SK-N-SH (cell line): Measurements from ENCODE around the gene ARHGAP10. TPM values are rescaled to one million over a fixed set of nuclear protein-coding genes. Genes with fewer than 3 reads are reported as not detected.

Source experiments
- CTCF ChIA-PET: fragments of 300-600, 350-600 bp; formaldehyde crosslinking; extraction: SDS; loops from one replicate; lab custom pipeline; 2021; lab: Yijun Ruan, JAX
- POLR2A ChIA-PET: fragments of 350-600 bp; sonication (Branson Sonifier 250); formaldehyde crosslinking; extraction: SDS; loops from one replicate; lab custom pipeline; 2020; ENCODE audit warnings: antibody characterized with exemption, inconsistent platforms; lab: Yijun Ruan, JAX
- DNase-seq: peaks from one replicate; pipeline ENCODE4 v3.0.0; 2012
- H2AFZ ChIP-seq: fragments of 200-600 bp; sonication (generic); 2 replicates; pipeline ENCODE4 v1.8.1; 2016; ENCODE audit warnings: antibody characterized with exemption, mild to moderate bottlenecking, low read depth
- H3F3A ChIP-seq: fragments of 200-600 bp; sonication (generic); replicated peaks from 2 replicates; pipeline ENCODE3; 2016; ENCODE audit warnings: antibody characterized with exemption, mild to moderate bottlenecking; ENCODE audit not compliant: insufficient read depth
- H3K27ac ChIP-seq, 2 experiments: fragments of 200-500 bp in 1 of 2; fragments of 200-600 bp in 1 of 2; sonication (Bioruptor generic) in 1 of 2; sonication (generic), shearing (Covaris generic) in 1 of 2; 2 replicates each; pipeline versions ENCODE4 v1.5.1 to v1.6.1; 2014 to 2016; ENCODE audit warnings: low read depth in 2 of 2, inconsistent platforms in 1 of 2, low read length in 1 of 2, mild to moderate bottlenecking in 1 of 2, mixed read lengths in 1 of 2
- H3K27me3 ChIP-seq: fragments of 200-600 bp; sonication (generic), shearing (Covaris generic); 2 replicates; pipeline ENCODE4 v1.6.1; 2016; ENCODE audit warnings: mixed run types; ENCODE audit not compliant: insufficient read depth
- H3K36me3 ChIP-seq, 2 experiments: fragments of 200-500 bp in 1 of 2; fragments of 200-600 bp in 1 of 2; sonication (Bioruptor generic) in 1 of 2; sonication (generic) in 1 of 2; replicated peaks in 1 of 2; 2 replicates each; pipeline versions ENCODE3 to v1.5.1; 2014 to 2016; ENCODE audit warnings: low read length in 1 of 2, mild to moderate bottlenecking in 1 of 2; ENCODE audit not compliant: insufficient read depth in 2 of 2, control insufficient read depth in 1 of 2
- H3K4me1 ChIP-seq, 2 experiments: fragments of 200-500 bp in 1 of 2; fragments of 200-600 bp in 1 of 2; sonication (Bioruptor generic) in 1 of 2; sonication (generic), shearing (Covaris generic) in 1 of 2; 2 replicates each; pipeline versions ENCODE4 v1.5.1 to v1.6.1; 2014 to 2016; ENCODE audit warnings: low read depth in 1 of 2, low read length in 1 of 2, mixed run types in 1 of 2; ENCODE audit not compliant: insufficient read depth in 2 of 2, control insufficient read depth in 1 of 2
- H3K4me2 ChIP-seq: fragments of 200-600 bp; sonication (generic), shearing (Covaris generic); 2 replicates; pipeline ENCODE4 v1.6.1; 2017; ENCODE audit warnings: mixed run types
- H3K4me3 ChIP-seq, 2 experiments: fragments of 200-500 bp in 1 of 2; fragments of 200-600 bp in 1 of 2; sonication (Bioruptor generic) in 1 of 2; sonication (generic), shearing (Covaris generic) in 1 of 2; 2 replicates each; pipeline versions ENCODE4 v1.5.1 to v1.8.1; 2014 to 2016; ENCODE audit warnings: low read depth in 2 of 2, inconsistent platforms in 1 of 2, low read length in 1 of 2, mild to moderate bottlenecking in 1 of 2, mixed read lengths in 1 of 2, moderate library complexity in 1 of 2
- H3K79me2 ChIP-seq: fragments of 200-600 bp; sonication (generic); 2 replicates; pipeline ENCODE4 v1.8.1; 2017; ENCODE audit warnings: mild to moderate bottlenecking; ENCODE audit not compliant: insufficient read depth
- H3K9ac ChIP-seq: fragments of 200-600 bp; sonication (generic); 2 replicates; pipeline ENCODE4 v1.6.1; 2017; ENCODE audit warnings: mixed run types
- H3K9me2 ChIP-seq: fragments of 200-600 bp; sonication (generic); 2 replicates; pipeline ENCODE4 v1.6.1; 2017; ENCODE audit warnings: mixed run types
- H3K9me3 ChIP-seq: fragments of 200-600 bp; sonication (generic); 2 replicates; pipeline ENCODE4 v1.6.1; 2017; ENCODE audit warnings: mixed run types, mild to moderate bottlenecking, moderate library complexity
- H4K20me1 ChIP-seq: fragments of 200-600 bp; sonication (generic); 2 replicates; pipeline ENCODE4 v1.6.1; 2017; ENCODE audit warnings: mild to moderate bottlenecking, mixed run types; ENCODE audit not compliant: insufficient read depth
- CHD2 ChIP-seq: fragments of 150-350 bp; IDR thresholded peaks from 2 replicates; pipeline ENCODE4 v1.6.1; 2018; ENCODE audit warnings: low read length; ENCODE audit not compliant: partially characterized antibody
- CTCF ChIP-seq: fragments of 200-600 bp; sonication (generic); IDR thresholded peaks from 2 replicates; pipeline ENCODE4 v1.6.1; 2017; ENCODE audit warnings: antibody characterized with exemption, mild to moderate bottlenecking, moderate library complexity
- EP300 ChIP-seq, 2 experiments: IDR thresholded peaks; 2 replicates each; pipeline versions ENCODE4 v1.4.0 to v1.6.1; 2012; ENCODE audit warnings: borderline replicate concordance in 1 of 2, low read depth in 1 of 2, low read length in 1 of 2
- FOSL2 ChIP-seq: IDR thresholded peaks from 2 replicates; pipeline ENCODE4 v1.4.0; 2012; ENCODE audit warnings: low read depth, mild to moderate bottlenecking, moderate library complexity, borderline replicate concordance
- GABPA ChIP-seq: IDR thresholded peaks from 2 replicates; pipeline ENCODE4 v1.4.0; 2012; ENCODE audit warnings: low read depth, mild to moderate bottlenecking
- GATA2 ChIP-seq: sonication (generic); formaldehyde crosslinking; IDR thresholded peaks from 2 replicates; pipeline ENCODE4 v1.5.0; 2020; ENCODE audit warnings: mild to moderate bottlenecking, missing genetic modification reagents
- IRF3 ChIP-seq: fragments of 150-350 bp; IDR thresholded peaks from 2 replicates; pipeline ENCODE4 v1.6.1; 2016; ENCODE audit warnings: mild to moderate bottlenecking, low read depth, low read length
- JUND ChIP-seq: IDR thresholded peaks from 2 replicates; pipeline ENCODE4 v1.4.0; 2012
- NFIC ChIP-seq: IDR thresholded peaks from 2 replicates; pipeline ENCODE4 v1.4.0; 2012; ENCODE audit warnings: borderline replicate concordance
- NRF1 ChIP-seq: IDR thresholded peaks from 2 replicates; pipeline ENCODE4 v1.6.1; 2012; ENCODE audit warnings: low read depth, mild to moderate bottlenecking, low read length
- PBX3 ChIP-seq: IDR thresholded peaks from 2 replicates; pipeline ENCODE4; 2012
- RFX5 ChIP-seq: IDR thresholded peaks from 2 replicates; pipeline ENCODE4 v1.6.1; 2012; ENCODE audit warnings: mild to moderate bottlenecking, improper control_type of control experiment, low read length
- RXRA ChIP-seq: IDR thresholded peaks from 2 replicates; pipeline ENCODE4 v1.4.0; 2012; ENCODE audit warnings: low read depth, mild to moderate bottlenecking, borderline replicate concordance
- SMC3 ChIP-seq: IDR thresholded peaks from 2 replicates; pipeline ENCODE4 v1.6.1; 2012; ENCODE audit warnings: low read depth, low read length, improper control_type of control experiment
- TAF1 ChIP-seq: IDR thresholded peaks from 2 replicates; pipeline ENCODE4 v1.6.1; 2012; ENCODE audit warnings: low read depth, mild to moderate bottlenecking, low read length, moderate library complexity, borderline replicate concordance
- USF1 ChIP-seq: IDR thresholded peaks from 2 replicates; pipeline ENCODE4 v1.4.0; 2012; ENCODE audit warnings: low read depth, borderline replicate concordance
- YY1 ChIP-seq: IDR thresholded peaks from 2 replicates; pipeline ENCODE4 v1.4.0; 2012; ENCODE audit warnings: low read depth, mild to moderate bottlenecking
- ZBTB33 ChIP-seq: IDR thresholded peaks from 2 replicates; pipeline ENCODE4 v1.4.0; 2012; ENCODE audit warnings: low read depth, borderline replicate concordance
- WGBS: methylation state at CpG from one replicate; pipeline ENCODE4 v1.1.6; 2017; ENCODE audit warnings: low lambda C conversion rate; 5-methylcytosine and 5-hydroxymethylcytosine counted together
- polyA plus RNA-seq, 3 experiments: library from polyadenylated mRNA; depleted of rRNA; stranded (reverse); fragments of >200 nt; gene quantifications; 2 replicates each; pipeline ENCODE4 v1.2.3, GENCODE V29; 2012

Gene ARHGAP10
- polyA plus RNA-seq, 1 of the 3 experiments (the other 2 are of a cell fraction): 15.1 TPM

GRCh38 chr4:148055844-148056243, 324.0 kb downstream of the ARHGAP10 start:
- Histone ChIP-seq H3K9me3 (no peaks in the 10 kb centered on the region), H3K9me2 (no peaks in the 10 kb centered on the region), H3F3A (no peaks in the 10 kb centered on the region), H3K4me2 (no peak overlapping the region), H3K27me3 (no peaks in the 10 kb centered on the region), H3K36me3 (no peaks in the 10 kb centered on the region), H3K79me2 (no peaks in the 10 kb centered on the region), H2AFZ (no peak overlapping the region), H3K9ac (no peak overlapping the region), H3K27ac (no peak overlapping the region), H3K4me3 (no peak overlapping the region), H3K4me1 (peaks cover 7 to 13% of the 10 kb centered on the region in 2 experiments; a peak in 3 of 4 replicates), H4K20me1 (no peaks in the 10 kb centered on the region)
- 93% methylated on average over 6 of the region's 6 CpGs for WGBS
- ChIA-PET POLR2A (no interaction called here), CTCF (interaction anchor here (0.9 to 1.4 kb wide), 2 partner anchors 12 to 131 kb away, joined by 3 read pairs; no protein-coding TSS in a partner anchor)
- DNase-seq: no peak
- no peak for TF ChIP-seq RFX5
- no peak for TF ChIP-seq NFIC
- TF ChIP-seq ZBTB33: no peak
- TF ChIP-seq USF1: no peak
- TF ChIP-seq FOSL2: no peak
- TF ChIP-seq CHD2: no peak
- TF ChIP-seq EP300 (IDR thresholded peaks at IDR 0.05; ENCODE audit: borderline replicate concordance in 1 of 2, low read depth in 1 of 2, low read length in 1 of 2): no peak
- no peak for TF ChIP-seq NRF1
- no peak for TF ChIP-seq GABPA
- no peak for TF ChIP-seq SMC3
- TF ChIP-seq TAF1: no peak
- no peak for TF ChIP-seq JUND
- TF ChIP-seq RXRA: no peak
- TF ChIP-seq GATA2 (CRISPR knock-in tag): no peak
- TF ChIP-seq PBX3: no peak
- no peak for TF ChIP-seq CTCF
- TF ChIP-seq IRF3: no peak
- no peak for TF ChIP-seq YY1
